Upper lobe of right lung (tissue), 1 donor: ENCODE measurements around the gene GSC2. TPM values are rescaled to one million over a fixed set of nuclear protein-coding genes. Genes with fewer than 3 reads are reported as not detected.

Experiments used
- ATAC-seq: fragments of 200-7000 bp; cut with Tn5 transposase; one replicate; pipeline ENCODE4 v1.9.1; 2020; ENCODE audit warnings: mild to moderate bottlenecking, moderate library complexity
- DNase-seq: peaks from one replicate; pipeline ENCODE4 v3.0.0-alpha.2; 2020
- H3K27ac ChIP-seq: fragments of 200-600 bp; one replicate; pipeline ENCODE4 v1.8.0; 2022
- H3K27me3 ChIP-seq: fragments of 200-600 bp; one replicate; pipeline ENCODE4 v1.8.0; 2022; ENCODE audit warnings: mild to moderate bottlenecking
- H3K36me3 ChIP-seq: fragments of 200-600 bp; one replicate; pipeline ENCODE4 v1.8.0; 2022
- H3K4me1 ChIP-seq: fragments of 200-600 bp; one replicate; pipeline ENCODE4 v1.8.0; 2022
- H3K4me3 ChIP-seq: fragments of 200-600 bp; one replicate; pipeline ENCODE4 v1.8.0; 2022; ENCODE audit warnings: mild to moderate bottlenecking
- H3K9me3 ChIP-seq: fragments of 200-600 bp; one replicate; pipeline ENCODE4 v1.8.0; 2022
- CTCF ChIP-seq: fragments of 200-600 bp; IDR thresholded peaks from one replicate; pipeline ENCODE4 v1.8.0; 2022; ENCODE audit warnings: antibody characterized with exemption
- intact Hi-C: fragments of 100-400 bp; cut with DNase I; formaldehyde crosslinking; loops from one replicate; pipeline ENCODE4 v1.11.0; 2022
- total RNA-seq: library from RNA; stranded (reverse); fragmentation: NEBNext Ultra II Directional; extraction: Animal tissue kit (Norgen Biotek cat#: 25700); gene quantifications from one replicate; pipeline ENCODE4 v1.2.1, GENCODE V29; 2021
- donor health status: DM: no; HTN: yes; CAD: no; lungs with severe emphysema.

GSC2 gene
- total RNA-seq, 1 donor from 2014 or later: not detected

GRCh38 chr22:19182472-19183157 lies 32.5 kb upstream of the GSC2 start:
- no peak for TF ChIP-seq CTCF
- no peak overlapping the region for H3K27ac ChIP-seq
- DNase-seq: no peak
- no peak for ATAC-seq
- H3K36me3 ChIP-seq: no peaks in the 10 kb centered on the region
- no peaks in the 10 kb centered on the region for H3K9me3 ChIP-seq
- H3K4me3 ChIP-seq: no peak overlapping the region
- no peaks in the 10 kb centered on the region for H3K27me3 ChIP-seq
- intact Hi-C loops: no loop called here
- H3K4me1 ChIP-seq: peaks cover 10% of the 10 kb centered on the region

GRCh38 chr22:19181786-19182471 lies 31.8 kb upstream of the GSC2 start:
- no peak for TF ChIP-seq CTCF
- DNase-seq (no peak), ATAC-seq (no peak)
- H3K9me3 ChIP-seq: no peaks in the 10 kb centered on the region
- no peak overlapping the region for H3K4me3 ChIP-seq
- H3K36me3 ChIP-seq: no peaks in the 10 kb centered on the region
- H3K4me1 ChIP-seq: peaks cover 16% of the 10 kb centered on the region
- no peak overlapping the region for H3K27ac ChIP-seq
- intact Hi-C loops: no loop called here
- H3K27me3 ChIP-seq: no peaks in the 10 kb centered on the region

GRCh38 chr22:19180740-19181410 lies 30.8 kb upstream of the GSC2 start:
- no peak overlapping the region for H3K4me3 ChIP-seq
- peaks cover 16% of the 10 kb centered on the region for H3K4me1 ChIP-seq
- intact Hi-C loops: no loop called here

GRCh38 chr22:19180234-19180633 lies 30.1 kb upstream of the GSC2 start:
- H3K27ac ChIP-seq: no peak overlapping the region
- intact Hi-C loops: no loop called here

More at GRCh38 chr22:19180740-19181410, 30.8 kb upstream of the GSC2 start:
- Histone ChIP-seq H3K27me3 (no peaks in the 10 kb centered on the region), H3K36me3 (no peaks in the 10 kb centered on the region), H3K9me3 (no peaks in the 10 kb centered on the region), H3K27ac (no peak overlapping the region)
- ATAC-seq (no peak), DNase-seq (no peak)
- no peak for TF ChIP-seq CTCF

More at GRCh38 chr22:19180234-19180633, 30.1 kb upstream of the GSC2 start:
- Histone ChIP-seq H3K27me3 (no peaks in the 10 kb centered on the region), H3K4me3 (no peak overlapping the region), H3K36me3 (peaks cover 3% of the 10 kb centered on the region), H3K4me1 (peaks cover 16% of the 10 kb centered on the region), H3K9me3 (no peaks in the 10 kb centered on the region)
- no peak for TF ChIP-seq CTCF
- ATAC-seq (no peak), DNase-seq (no peak)
